ENCODE measurements around the gene PLSCR3.
A peak's percentile ranks its signal among the peaks of the same experiment; 100 is the strongest.

The PLSCR3 gene

DNA sequence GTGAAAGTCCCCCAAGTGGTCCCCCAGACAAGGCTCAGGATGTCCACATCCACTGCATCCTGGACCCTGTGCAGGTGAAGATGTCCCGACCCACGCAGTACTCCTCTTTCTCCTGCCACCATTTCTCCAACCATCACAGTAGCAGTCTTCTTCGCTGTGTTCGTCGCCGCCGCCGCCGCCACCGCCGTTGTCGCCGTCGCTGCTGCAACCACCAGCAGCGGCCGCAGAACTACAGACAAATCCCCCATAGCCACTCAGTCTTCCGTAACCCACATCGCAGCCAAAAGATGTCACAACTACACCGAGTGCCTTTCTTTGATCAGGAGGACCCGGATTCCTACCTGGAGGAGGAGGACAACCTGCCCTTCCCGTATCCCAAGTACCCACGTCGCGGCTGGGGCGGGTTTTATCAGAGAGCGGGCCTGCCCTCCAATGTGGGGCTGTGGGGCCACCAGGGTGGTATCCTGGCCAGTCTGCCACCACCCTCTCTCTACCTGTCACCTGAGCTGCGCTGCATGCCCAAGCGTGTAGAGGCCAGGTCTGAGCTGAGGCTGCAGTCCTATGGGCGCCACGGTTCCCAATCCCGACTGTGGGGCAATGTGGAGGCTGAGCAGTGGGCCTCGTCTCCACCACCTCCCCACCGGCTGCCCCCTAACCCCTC, 32.0 kb upstream of the PLSCR3 start:
- DNase-seq = no peak

- no peak for DNase-seq
These were observed 31.4 kb upstream of the PLSCR3 start for GRCh38 chr17:7425756-7426155.

DNA sequence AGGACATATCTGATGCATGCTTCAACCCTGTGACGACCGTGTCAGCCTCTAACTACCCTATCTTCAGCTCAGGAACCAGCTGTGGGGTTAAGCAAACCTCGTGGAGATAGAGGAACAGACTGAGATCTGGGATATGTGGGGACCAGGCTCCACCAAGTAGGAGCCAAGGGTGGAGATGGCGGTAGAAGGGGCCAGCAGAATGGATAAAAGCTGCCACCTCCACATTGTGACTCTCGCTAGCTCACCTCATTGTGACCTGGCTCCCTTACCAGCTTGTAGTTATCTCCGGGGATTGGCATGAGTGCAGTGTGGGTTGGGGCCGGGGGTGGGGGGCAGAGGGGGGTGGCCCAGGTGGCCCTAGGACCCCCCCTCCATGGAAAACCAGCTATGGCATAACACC, 31.0 kb upstream of the PLSCR3 start, which contains the start of gene SPEM2:
SPEM2 (plus strand) TSS at position 301 of the 400 bp plus-strand sequence; CDS start at position 374, 73 bp downstream.
- no peak for DNase-seq

- DNase-seq = no peak
These were observed 29.4 kb upstream of the PLSCR3 start for GRCh38 chr17:7423679-7424078.

DNA sequence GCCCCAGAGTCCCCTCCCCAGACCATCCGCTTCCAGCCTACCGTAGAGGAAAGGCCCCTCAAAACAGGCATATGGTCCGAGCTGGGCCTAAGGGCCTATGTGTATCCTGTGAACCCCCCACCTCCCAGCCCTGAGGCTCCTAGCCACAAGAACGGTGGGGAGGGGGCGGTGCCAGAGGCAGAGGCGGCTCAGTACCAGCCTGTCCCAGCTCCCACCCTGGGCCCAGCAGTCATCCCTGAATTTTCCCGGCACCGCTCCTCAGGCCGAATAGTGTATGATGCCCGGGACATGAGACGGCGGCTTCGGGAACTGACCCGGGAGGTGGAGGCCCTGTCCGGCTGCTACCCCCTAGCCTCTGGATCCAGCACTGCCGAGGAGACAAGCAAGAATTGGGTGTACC, 26.9 kb upstream of the PLSCR3 start:
- no peak for DNase-seq

DNA sequence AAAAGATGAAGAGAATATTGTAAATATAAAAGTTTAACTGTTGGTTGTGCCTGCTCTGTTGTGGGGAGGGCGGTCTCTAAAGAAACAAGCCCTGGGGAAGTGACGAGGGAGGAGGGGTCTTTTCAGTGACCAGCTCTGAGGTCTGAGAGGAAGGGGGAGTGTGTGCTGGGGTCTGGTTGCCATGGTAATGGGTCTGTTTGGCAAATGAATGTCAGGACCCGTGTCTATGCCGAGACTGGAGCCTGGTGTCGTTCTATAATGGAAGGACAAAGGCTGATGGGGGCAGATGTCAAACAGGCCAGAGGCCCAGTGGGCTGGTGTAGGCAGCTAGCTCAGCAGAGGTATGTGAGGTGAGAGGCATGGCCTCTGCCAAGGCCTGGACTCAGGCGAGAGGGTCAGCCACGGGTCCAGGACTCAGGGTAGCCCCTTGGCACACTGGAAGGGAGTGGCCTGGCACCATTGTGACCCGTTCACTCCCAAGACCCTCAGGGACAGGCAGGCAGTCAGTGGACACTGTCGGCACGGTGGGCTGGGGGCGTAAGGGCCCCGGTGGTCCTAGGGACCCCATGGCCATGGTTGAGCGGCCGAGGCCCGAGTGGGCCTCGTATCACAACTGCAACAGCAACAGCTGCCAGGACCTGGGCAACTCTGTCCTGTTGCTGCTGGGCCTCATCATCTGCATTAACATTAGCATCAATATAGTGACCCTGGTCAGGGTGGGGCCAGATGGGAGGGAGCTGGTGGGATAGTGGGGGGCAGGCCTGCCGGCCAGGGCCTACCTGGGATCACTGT, 25.7 kb upstream of the PLSCR3 start, which contains the start of gene SPEM1:
SPEM1 (plus strand) TSS at position 506 of the 792 bp plus-strand sequence; CDS start at position 567, 61 bp downstream.
- DNase-seq = no peak

DNA sequence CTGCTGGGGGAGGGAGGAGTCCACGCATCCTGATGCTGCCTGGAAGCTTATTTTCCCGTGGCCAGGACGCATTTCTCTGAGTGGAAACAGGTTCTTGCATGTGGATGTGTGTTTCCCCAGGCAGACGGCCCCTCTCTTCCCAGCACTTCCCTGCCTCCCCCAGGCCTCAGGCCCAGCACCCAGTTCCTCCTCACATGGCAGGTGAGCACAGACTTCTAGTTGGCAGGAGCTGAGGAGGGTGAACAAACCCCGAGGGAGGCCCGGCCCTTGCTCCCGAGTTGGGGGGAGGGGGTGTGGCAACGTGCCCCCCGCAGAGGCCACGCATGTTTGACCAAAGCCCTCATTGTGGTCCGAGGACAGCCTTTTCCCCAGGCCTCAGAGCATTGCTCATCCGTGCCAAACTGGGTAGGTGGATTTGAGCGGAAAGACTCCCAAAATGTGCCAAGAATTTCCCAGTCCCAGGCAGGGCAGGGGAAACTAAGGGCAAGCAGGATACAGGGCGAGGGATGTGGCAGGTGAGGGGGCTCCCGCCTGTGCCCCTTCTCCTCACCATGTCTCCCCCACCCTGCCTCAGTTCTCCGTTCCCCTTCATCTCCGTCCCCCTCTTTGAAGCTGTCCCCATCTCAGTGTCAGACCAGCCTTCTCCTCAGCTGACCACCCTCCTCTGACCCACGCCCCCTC, 24.3 kb upstream of the PLSCR3 start:
- no peak for DNase-seq

DNA sequence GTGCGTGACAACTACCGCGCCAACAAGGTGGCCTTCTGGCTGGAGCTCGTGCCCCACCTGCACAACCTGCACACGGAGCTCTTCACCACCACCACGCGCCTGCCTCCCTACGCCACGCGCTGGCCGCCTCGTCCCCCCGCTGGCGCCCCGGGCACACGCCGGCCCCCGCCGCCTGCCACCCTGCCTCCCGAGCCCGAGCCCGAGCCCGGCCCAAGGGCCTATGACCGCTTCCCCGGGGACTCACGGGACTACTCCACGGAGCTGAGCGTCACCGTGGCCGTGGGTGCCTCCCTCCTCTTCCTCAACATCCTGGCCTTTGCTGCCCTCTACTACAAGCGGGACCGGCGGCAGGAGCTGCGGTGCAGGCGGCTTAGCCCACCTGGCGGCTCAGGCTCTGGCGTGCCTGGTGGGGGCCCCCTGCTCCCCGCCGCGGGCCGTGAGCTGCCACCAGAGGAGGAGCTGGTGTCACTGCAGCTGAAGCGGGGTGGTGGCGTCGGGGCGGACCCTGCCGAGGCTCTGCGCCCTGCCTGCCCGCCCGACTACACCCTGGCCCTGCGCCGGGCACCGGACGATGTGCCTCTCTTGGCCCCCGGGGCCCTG, 22.8 kb upstream of the PLSCR3 start:
- no peak for DNase-seq

GRCh38 chr17:7416323-7416722, 22.0 kb upstream of the PLSCR3 start:
- no peak for DNase-seq

DNA sequence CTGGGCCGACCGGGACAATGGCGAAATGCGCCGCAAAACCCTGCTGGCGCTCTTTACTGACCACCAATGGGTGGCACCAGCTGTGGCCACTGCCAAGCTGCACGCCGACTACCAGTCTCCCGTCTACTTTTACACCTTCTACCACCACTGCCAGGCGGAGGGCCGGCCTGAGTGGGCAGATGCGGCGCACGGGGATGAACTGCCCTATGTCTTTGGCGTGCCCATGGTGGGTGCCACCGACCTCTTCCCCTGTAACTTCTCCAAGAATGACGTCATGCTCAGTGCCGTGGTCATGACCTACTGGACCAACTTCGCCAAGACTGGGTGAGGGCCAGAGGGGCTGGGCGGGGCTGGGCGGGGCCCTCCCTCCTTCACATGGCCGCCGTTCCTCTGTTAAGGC, 21.5 kb upstream of the PLSCR3 start:
- no peak for DNase-seq

GRCh38 chr17:7414837-7415236, 20.5 kb upstream of the PLSCR3 start:
- no peak for DNase-seq

GRCh38 chr17:7413346-7413985, 19.1 kb upstream of the PLSCR3 start:
- DNase-seq = no peak

- no peak for DNase-seq
These were observed 17.1 kb upstream of the PLSCR3 start for GRCh38 chr17:7411427-7411750.

- no peak for DNase-seq
These were observed 16.5 kb upstream of the PLSCR3 start for GRCh38 chr17:7410634-7411426.

- DNase-seq = no peak
These were observed 15.4 kb upstream of the PLSCR3 start for GRCh38 chr17:7409716-7410115.

DNA sequence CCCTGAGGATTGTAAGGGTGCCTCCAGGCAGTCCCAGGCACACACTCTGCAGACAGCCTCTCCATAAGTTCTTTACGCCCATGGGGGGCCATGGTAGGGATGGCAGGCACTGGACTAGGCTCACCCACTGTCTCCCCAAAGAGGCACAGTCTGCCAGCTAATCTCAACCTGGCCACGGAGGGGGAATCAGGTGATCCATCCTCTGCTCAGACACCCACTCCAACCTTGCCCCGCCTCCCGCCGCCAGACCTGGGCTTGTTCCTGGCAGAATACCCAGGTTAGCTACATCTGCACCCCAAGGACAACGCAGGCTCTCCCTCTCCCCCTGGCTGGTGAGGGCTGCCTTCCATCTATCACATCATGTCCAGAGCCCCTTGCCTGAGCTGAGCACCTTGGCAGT, 14.5 kb upstream of the PLSCR3 start:
- no peak for DNase-seq

- DNase-seq = peak; percentile 26
These were observed 14.0 kb upstream of the PLSCR3 start for GRCh38 chr17:7408252-7408727.

GRCh38 chr17:7407485-7408251, 13.3 kb upstream of the PLSCR3 start, which contains the start of gene NLGN2:
NLGN2 (plus strand) TSS chr17:7407845; CDS start chr17:7408256, 411 bp downstream.
- DNase-seq = no peak

DNA sequence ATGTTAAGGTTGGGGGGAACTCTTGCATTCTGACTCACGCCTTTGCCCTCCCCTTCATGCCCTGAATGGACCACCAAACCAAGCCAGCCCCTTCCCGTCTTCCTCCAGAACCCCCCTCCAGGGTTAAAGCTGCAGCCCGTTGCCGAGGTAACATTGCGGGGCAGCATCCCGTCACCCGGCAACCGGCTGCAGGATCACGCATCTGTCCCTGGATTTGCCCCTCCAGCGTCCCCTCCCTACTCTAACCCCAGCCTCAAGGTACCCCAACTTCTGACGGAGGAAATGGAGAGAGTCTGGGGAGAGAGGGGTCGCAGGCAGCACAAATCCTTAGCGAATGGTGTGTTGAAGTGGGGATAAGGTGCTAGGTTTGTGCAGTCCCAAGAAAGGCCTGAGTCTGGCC, 12.8 kb upstream of the PLSCR3 start:
- DNase-seq = no peak

- no peak for DNase-seq
These were observed 12.0 kb upstream of the PLSCR3 start for GRCh38 chr17:7406235-7406825.

All from central memory CD4-positive, alpha-beta T cell (primary cell).